Stimulated activated CD8-positive, alpha-beta memory T cell treated with anti-CD3 and anti-CD28 coated beads, Interleukin-7, amount 100 ng/mL, for 48 hours (primary cell): ENCODE results near the gene SFT2D3.

Experiments
- DNase-seq, 2 donors: peaks; one replicate each; pipeline ENCODE4 v3.0.0-alpha.2; 2020; ENCODE audit warnings: low read depth in 1 of 2; ENCODE audit errors: extremely low read depth in 1 of 2

Gene SFT2D3

GRCh38 chr2:127681288-127681804 lies 20.0 kb upstream of the SFT2D3 start:
- DNase-seq = no peak

GRCh38 chr2:127681976-127682857 lies 19.1 kb upstream of the SFT2D3 start:
- DNase-seq = no peak

DNA sequence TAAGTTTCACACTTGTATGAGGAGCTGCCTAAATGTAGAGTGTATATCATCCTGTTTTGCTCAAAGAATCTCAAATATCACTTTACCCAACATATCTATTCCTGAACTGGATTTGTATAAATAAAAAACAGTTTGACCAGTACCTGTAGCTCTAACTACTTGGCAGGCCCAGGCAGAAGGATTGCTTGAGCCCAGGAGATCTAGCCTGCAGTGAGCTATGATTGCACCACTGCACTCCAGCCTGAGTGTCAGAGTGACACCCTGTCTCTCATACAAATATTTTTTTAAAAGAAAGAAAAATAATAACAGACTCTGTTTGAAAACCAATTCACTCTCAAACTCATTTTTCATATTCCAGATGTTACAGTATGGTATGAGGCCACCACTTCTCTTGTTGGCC lies 18.2 kb upstream of the SFT2D3 start:
- no peak for DNase-seq

DNA sequence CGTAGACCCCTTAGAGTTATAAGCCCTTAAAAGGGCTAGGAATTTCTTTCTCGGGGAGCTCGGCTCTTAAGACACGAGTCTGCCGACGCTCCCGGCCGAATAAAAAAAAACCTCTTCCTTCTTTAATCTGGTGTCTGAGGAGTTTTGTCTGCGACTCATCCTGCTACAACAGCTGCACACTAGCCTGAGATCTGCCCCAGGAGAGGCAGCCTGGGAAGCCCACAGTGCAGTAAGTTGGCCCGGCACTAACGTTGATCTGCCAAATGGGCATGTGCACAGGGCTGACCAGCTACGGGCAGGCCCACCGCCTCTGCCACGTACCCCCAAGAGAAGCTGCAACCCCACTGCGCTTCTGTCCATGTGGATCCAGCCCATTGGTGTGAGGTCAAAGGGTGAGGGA lies 17.5 kb upstream of the SFT2D3 start:
- no peak for DNase-seq

DNA sequence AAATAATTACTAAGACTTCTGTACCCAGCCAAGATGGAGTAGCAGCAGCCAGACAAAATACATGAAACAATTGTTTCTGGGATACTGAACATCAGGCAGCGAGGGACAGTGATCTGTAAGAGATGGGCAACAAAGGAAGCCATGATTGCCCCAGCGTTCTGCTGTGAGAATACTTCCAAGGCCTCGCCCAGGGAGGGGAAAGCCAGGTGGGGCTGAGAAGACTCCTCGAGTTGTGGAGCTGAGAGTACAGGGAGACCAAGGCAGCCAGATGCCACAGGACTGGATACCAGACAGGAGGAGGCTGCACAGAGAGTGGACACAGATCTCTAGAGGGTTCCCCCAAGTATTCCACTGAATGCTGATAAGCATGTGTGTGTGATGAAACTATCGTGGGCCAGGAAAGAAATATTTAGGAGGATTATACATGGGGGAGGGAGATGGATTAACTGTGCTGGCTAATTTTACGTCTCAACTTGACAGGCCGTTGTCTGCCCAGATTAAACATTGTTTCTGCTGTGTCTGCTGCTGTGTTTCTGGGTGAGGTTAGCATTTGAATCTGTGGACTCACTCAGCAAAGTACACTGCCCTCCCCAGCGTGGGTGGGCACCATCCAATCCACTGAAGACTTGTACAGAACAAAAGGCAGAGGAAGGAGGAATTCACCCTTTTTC lies 15.8 kb upstream of the SFT2D3 start:
- no peak for DNase-seq

DNA sequence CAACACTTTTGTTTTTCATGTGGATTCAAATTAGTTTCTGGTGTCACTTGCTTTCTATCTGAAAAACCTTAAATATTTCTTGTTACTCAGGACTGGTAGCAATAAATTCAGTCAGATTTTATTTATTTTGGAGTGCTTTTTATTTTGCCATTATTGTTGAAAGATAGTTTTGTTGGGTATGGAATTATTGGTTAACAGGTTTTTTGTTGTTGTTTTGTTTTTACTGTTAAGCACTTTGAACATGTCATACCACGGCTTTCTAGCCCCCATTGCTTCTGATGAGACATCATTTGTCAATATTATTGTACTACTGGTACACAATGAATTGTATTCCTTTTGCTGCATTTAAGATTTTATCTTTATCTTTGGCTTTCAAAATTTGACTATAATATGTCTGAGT lies 12.9 kb upstream of the SFT2D3 start:
- no peak for DNase-seq

GRCh38 chr2:127690696-127691095 lies 10.6 kb upstream of the SFT2D3 start:
- no peak for DNase-seq

GRCh38 chr2:127694986-127695385 lies 6.3 kb upstream of the SFT2D3 start:
- DNase-seq = no peak

- DNase-seq = peak in 1 of 2 donors; percentile 35
Observed at GRCh38 chr2:127695491-127696472, 5.5 kb upstream of the SFT2D3 start.

- DNase-seq = no peak
Observed at GRCh38 chr2:127697482-127698180, 3.7 kb upstream of the SFT2D3 start.

DNA sequence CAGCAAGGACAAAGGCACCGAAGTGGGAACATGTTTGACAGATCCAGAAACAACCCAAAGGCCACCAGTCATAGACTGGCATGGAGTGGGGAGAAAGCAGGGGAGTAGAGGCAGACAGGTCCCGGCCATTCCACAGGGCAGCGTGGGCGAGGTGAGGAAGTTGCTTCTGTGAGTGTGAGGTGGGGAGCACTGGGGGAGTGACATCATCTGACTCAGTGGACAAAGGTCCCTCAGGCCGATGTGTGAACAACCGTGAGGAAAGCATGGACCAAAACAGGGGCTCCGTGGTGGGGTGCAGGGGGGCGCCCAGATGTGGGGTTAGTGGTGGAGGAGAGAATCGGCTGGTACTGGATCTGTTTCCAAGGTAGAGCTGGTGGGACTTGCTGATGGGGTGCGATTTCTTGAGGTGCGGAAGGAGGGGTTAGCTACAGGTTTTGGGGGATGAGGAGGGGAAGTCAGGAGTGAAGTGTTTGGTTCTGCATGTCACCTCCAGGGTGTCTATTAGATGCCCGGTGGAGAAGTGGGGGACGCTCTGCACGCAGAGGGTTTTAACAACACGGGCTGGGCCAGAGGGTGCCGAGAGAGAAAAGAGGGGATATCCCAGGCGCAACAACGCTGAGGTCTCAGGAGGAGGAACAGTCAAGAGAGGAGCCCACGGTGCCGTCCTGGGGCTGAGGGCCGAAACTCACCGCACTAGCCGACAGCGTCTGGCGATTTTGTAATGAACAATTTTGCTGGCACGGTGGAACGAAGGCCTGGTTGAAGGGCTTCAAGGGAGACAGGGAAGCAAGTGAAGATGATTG lies 2.5 kb upstream of the SFT2D3 start:
- DNase-seq = no peak

GRCh38 chr2:127700527-127701192 lies 637 bp upstream of the SFT2D3 start:
- peak in 1 of 2 donors; percentile 3 for DNase-seq

DNA sequence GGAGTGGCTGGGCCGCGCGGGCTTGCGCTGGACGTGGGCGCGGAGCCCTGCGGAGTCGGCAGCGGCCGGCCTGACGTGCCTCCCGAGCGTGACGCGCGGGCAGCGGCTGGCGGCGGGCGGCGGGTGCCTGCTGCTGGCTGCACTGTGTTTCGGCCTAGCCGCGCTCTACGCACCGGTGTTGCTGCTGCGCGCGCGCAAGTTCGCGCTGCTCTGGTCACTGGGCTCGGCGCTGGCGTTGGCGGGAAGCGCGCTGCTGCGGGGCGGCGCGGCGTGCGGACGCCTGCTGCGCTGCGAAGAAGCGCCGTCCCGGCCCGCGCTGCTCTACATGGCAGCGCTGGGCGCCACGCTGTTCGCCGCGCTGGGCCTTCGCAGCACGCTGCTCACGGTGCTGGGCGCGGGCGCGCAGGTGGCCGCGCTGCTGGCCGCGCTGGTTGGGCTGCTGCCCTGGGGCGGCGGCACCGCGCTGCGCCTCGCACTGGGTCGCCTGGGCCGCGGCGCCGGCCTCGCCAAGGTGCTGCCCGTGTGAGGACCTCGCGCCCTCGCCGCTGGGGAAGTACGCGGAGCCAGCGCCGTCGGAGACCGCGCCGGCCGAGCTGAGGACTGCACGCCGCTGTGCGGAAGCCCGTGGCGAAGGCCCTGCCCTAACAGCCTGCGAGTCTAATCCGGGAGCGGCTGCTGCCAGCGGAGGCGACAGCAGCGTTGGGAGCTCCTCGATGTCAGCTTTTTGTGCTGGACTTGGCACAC lies 526 bp downstream of the SFT2D3 start:
- DNase-seq = peak; percentile 56 to 58

- no peak for DNase-seq
Observed at GRCh38 chr2:127702395-127703009, 1.2 kb downstream of the SFT2D3 start.

DNA sequence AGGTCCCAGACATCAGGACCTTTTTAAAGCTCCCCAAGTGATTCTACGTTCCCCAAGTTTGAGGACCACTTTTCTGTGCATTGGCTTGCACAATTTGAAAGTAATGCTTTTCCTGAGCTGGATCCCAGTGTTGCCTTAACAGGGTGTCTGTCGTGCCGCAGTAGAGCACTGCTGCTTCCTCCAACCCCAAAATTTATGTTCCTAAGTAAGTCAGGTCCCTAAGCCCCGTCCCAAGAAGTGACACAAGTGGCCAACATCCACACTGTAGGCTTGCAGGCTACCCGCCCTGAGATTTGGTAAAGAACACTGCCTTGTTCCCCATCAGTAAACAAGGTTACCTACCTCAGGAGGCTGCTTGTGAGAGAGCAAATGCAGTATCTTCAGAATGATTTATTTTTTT lies 2.0 kb downstream of the SFT2D3 start:
- no peak for DNase-seq

DNA sequence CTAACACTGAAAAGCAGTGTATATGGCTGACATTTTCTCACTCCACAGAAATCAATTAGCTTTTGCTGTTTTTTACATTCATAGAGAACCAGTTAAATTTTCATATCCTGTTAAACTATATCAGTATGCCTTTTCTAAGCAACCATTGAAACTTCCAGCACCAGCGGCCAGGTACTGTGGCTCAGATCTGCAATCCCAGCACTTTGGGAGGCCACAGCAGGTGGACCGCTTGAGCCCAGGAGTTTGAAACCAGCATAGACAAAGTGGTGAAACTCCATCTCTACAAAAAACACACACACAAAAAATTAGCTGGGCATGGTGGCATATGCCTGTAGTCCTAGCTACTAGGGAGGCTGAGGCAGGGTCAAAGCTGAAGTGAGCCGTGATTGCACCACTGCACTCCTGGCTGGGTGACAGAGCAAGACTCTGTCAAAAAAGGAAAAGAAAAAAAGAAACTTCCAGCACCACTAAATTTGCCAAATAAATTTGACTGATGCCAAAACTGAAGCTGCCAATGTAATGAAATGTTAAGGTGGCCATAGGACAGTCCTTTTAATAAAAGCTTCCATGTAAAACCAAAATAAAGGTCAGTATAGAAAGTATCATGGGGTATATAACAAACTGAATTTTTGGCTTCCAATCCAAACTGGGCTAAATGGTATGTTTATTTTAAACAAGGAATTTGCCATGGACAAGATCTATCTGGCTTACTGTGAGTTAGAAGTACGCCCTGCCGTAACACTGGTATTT lies 3.5 kb downstream of the SFT2D3 start:
- no peak for DNase-seq
